SK-N-SH treated with all-trans-retinoic acid at 6 μM for 48 hours (cell line): ENCODE data around the gene HACD2.

Experiments used
- CSDC2 ChIP-seq: fragments of 250-450 bp; sonication (Bioruptor Pico); IDR thresholded peaks from 2 replicates; pipeline ENCODE4 v1.5.0; 2020; ENCODE audit warnings: mild to moderate bottlenecking, moderate library complexity
- ESRRG ChIP-seq: fragments of 250-450 bp; sonication (Bioruptor Pico); IDR thresholded peaks from 2 replicates; pipeline ENCODE4 v1.6.1; 2021; ENCODE audit warnings: mild to moderate bottlenecking
- GLIS3 ChIP-seq: fragments of 250-450 bp; sonication (Bioruptor Pico); IDR thresholded peaks from 2 replicates; pipeline ENCODE4 v1.5.0; 2020; ENCODE audit warnings: mild to moderate bottlenecking, moderate library complexity
- OSR1 ChIP-seq: fragments of 250-450 bp; sonication (Bioruptor Pico); IDR thresholded peaks from 2 replicates; pipeline ENCODE4 v1.8.0; 2022; ENCODE audit warnings: moderate library complexity, mild to moderate bottlenecking, inconsistent platforms
- PPARA ChIP-seq: fragments of 250-450 bp; sonication (Bioruptor Pico); IDR thresholded peaks from 2 replicates; pipeline ENCODE4 v1.5.0; 2020; ENCODE audit warnings: mild to moderate bottlenecking, borderline replicate concordance
- RARB ChIP-seq: fragments of 250-450 bp; sonication (Bioruptor Pico); IDR thresholded peaks from 2 replicates; pipeline ENCODE4 v1.8.0; 2021; ENCODE audit warnings: mild to moderate bottlenecking, moderate library complexity
- ZC3H10 ChIP-seq: fragments of 250-450 bp; sonication (Bioruptor Pico); IDR thresholded peaks from 2 replicates; pipeline ENCODE4 v1.5.1; 2021; ENCODE audit warnings: mild to moderate bottlenecking, moderate library complexity
- ZFP3 ChIP-seq: fragments of 250-450 bp; sonication (Bioruptor Pico); IDR thresholded peaks from 2 replicates; pipeline ENCODE4 v1.5.0; 2020; ENCODE audit warnings: mild to moderate bottlenecking, moderate library complexity
- ZFP30 ChIP-seq: fragments of 450-650 bp; formaldehyde crosslinking; IDR thresholded peaks from 2 replicates; pipeline ENCODE4 v1.5.0; 2022; ENCODE audit warnings: mild to moderate bottlenecking, moderate library complexity
- ZNF70 ChIP-seq: fragments of 450-650 bp; formaldehyde crosslinking; IDR thresholded peaks from 2 replicates; pipeline ENCODE4 v1.5.0; 2020; ENCODE audit warnings: mild to moderate bottlenecking, moderate library complexity
- TF ChIP-seq, protein P1 (sequence below): fragments of 250-450 bp; sonication (Bioruptor Pico); IDR thresholded peaks from 2 replicates; pipeline ENCODE4 v1.8.0; 2020; ENCODE audit warnings: mild to moderate bottlenecking, moderate library complexity, borderline replicate concordance
- TF ChIP-seq, protein P2 (sequence below): fragments of 250-450 bp; sonication (Bioruptor Pico); IDR thresholded peaks from 2 replicates; pipeline ENCODE4 v1.5.1; 2020; ENCODE audit warnings: low read depth, mild to moderate bottlenecking, moderate library complexity

DNA sequence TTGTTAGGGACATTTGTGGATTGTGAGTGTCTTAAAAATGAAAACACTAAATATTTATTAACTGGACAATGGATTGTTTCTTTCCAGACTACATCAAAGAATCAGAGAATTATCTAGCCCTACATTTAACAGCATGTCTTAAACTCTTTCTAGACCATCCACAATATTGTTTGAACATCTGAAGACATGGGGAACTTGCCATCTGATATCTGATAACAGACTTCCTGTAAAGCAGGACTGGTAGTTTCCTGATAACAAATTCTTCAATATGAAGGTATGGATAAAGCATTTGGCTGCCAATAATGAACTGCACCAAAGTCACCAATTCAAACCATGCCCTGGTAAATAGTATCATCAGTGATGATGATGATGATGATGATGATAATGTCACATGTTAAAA, 26.2 kb upstream of the HACD2 start:
- no peak for TF ChIP-seq PPARA
- no peak for TF ChIP-seq ESRRG (CRISPR knock-in tag)
- no peak for TF ChIP-seq ZNF70 (CRISPR knock-in tag)
- no peak for TF ChIP-seq ZFP3 (CRISPR knock-in tag)
- TF ChIP-seq, protein P1, sequence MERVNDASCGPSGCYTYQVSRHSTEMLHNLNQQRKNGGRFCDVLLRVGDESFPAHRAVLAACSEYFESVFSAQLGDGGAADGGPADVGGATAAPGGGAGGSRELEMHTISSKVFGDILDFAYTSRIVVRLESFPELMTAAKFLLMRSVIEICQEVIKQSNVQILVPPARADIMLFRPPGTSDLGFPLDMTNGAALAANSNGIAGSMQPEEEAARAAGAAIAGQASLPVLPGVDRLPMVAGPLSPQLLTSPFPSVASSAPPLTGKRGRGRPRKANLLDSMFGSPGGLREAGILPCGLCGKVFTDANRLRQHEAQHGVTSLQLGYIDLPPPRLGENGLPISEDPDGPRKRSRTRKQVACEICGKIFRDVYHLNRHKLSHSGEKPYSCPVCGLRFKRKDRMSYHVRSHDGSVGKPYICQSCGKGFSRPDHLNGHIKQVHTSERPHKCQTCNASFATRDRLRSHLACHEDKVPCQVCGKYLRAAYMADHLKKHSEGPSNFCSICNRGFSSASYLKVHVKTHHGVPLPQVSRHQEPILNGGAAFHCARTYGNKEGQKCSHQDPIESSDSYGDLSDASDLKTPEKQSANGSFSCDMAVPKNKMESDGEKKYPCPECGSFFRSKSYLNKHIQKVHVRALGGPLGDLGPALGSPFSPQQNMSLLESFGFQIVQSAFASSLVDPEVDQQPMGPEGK, result no peak
- TF ChIP-seq RARB (CRISPR knock-in tag), result no peak
- TF ChIP-seq ZFP30 (CRISPR knock-in tag), result no peak
- TF ChIP-seq ZC3H10 (CRISPR knock-in tag), result no peak
- TF ChIP-seq, protein P2, sequence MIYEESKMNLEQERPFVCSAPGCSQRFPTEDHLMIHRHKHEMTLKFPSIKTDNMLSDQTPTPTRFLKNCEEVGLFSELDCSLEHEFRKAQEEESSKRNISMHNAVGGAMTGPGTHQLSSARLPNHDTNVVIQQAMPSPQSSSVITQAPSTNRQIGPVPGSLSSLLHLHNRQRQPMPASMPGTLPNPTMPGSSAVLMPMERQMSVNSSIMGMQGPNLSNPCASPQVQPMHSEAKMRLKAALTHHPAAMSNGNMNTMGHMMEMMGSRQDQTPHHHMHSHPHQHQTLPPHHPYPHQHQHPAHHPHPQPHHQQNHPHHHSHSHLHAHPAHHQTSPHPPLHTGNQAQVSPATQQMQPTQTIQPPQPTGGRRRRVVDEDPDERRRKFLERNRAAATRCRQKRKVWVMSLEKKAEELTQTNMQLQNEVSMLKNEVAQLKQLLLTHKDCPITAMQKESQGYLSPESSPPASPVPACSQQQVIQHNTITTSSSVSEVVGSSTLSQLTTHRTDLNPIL (CRISPR knock-in tag), result no peak
- TF ChIP-seq CSDC2 (CRISPR knock-in tag), result no peak
- no peak for TF ChIP-seq GLIS3 (CRISPR knock-in tag)
- no peak for TF ChIP-seq OSR1 (CRISPR knock-in tag)
